Adrenal gland (tissue), 12 donors: ENCODE measurements around the gene G3BP2. TPM values are rescaled to one million over a fixed set of nuclear protein-coding genes. Genes with fewer than 3 reads are reported as not detected.

Experiments
- DNase-seq, 7 donors: peaks; one replicate each; pipeline ENCODE4 v3.0.0-alpha.2; 2019 to 2020
- H3K27ac ChIP-seq, 5 donors: fragments of 200-600 bp; sonication (generic) in 4 of 5; 1 replicate in 3 of 5; 2 replicates in 2 of 5; pipeline versions ENCODE4 v1.5.1 to v1.8.0; 2016 to 2020; ENCODE audit warnings: mild to moderate bottlenecking in 1 of 5
- H3K27me3 ChIP-seq: fragments of 200-600 bp; 2 replicates; pipeline ENCODE4 v1.8.0; 2021
- H3K36me3 ChIP-seq, 2 donors: fragments of 200-600 bp; replicated peaks in 1 of 2; 1 replicate in 1 of 2; 2 replicates in 1 of 2; pipeline versions ENCODE4 v1.5.1 to v1.8.0; 2018 to 2022
- H3K4me1 ChIP-seq, 2 donors: fragments of 200-600 bp; replicated peaks in 1 of 2; 1 replicate in 1 of 2; 2 replicates in 1 of 2; pipeline versions ENCODE4 v1.5.1 to v1.8.0; 2018 to 2021
- H3K4me3 ChIP-seq, 4 donors: fragments of 200-600 bp; sonication (generic) in 3 of 4; one replicate each; pipeline ENCODE4 v1.5.1; 2016 to 2018
- H3K9me3 ChIP-seq, 3 donors: fragments of 200-600 bp; sonication (generic) in 1 of 3; replicated peaks in 1 of 3; 1 replicate in 2 of 3; 2 replicates in 1 of 3; pipeline versions ENCODE4 v1.5.1 to v1.8.0; 2016 to 2021
- POLR2A ChIP-seq, 2 donors: fragments of 450-650 bp; IDR thresholded peaks; one replicate each; pipeline ENCODE4 v1.6.1; 2017; ENCODE audit warnings: antibody characterized with exemption in 2 of 2, mild to moderate bottlenecking in 2 of 2, moderate library complexity in 1 of 2
- WGBS, 4 donors: extraction: QIAGEN DNeasy Blood & Tissue Kit in 2 of 4; methylation state at CpG; one replicate each; pipeline versions ENCODE4 v1.1.5 to v1.1.7; 2013 to 2017; 5-methylcytosine and 5-hydroxymethylcytosine counted together
- intact Hi-C, 2 donors: fragments of 100-400 bp; cut with DNase I; formaldehyde crosslinking; loops; one replicate each; pipeline versions ENCODE4 v1.14.1 to v1.15.0; 2022 to 2023
- polyA plus RNA-seq, 3 donors: library from polyadenylated mRNA; stranded (reverse); fragments of 200-250 nt in 2 of 3; fragments of 350-450 nt in 1 of 3; fragmentation: Illumina TruSeq in 1 of 3; extraction: RNeasy Lipid Tissue Mini Kit (QIAGEN cat#74804) in 1 of 3; gene quantifications; one replicate each; pipeline ENCODE4 v1.2.3, GENCODE V29; 2013 to 2014
- total RNA-seq, 9 donors: library from RNA; depleted of rRNA in 4 of 9; stranded (reverse); fragments of >200 nt in 4 of 9; fragments of 120-200 nt in 1 of 9; fragmentation: NEBNext Ultra II Directional in 1 of 9; extraction: Animal tissue kit (Norgen Biotek cat#: 25700) in 1 of 9; gene quantifications; one replicate each; pipeline versions ENCODE4 v1.1.0 to v1.2.4, GENCODE V29; 2013 to 2023
- TF ChIP-seq, protein P1 (sequence below), 6 experiments: fragments of 450-650 bp in 4 of 6; fragments of 200-600 bp in 2 of 6; sonication (generic) in 1 of 6; IDR thresholded peaks; 1 replicate in 5 of 6; 2 replicates in 1 of 6; pipeline versions ENCODE4 v1.5.1 to v1.8.0; 2016 to 2021; ENCODE audit warnings: antibody characterized with exemption in 6 of 6, mild to moderate bottlenecking in 2 of 6, moderate library complexity in 1 of 6
- donor health status: healthy with polysubstance abuse.
- donor health status: Bipolar disorder and iron deficiency.
- donor health status: DM: yes; HTN: yes; CAD: no.
- donor health status: DM: no; HTN: no; CAD: no.
- donor health status: DM: no; HTN: no; CAD: no.
- donor health status: DM: yes; HTN: yes; CAD: no.

G3BP2 gene
- total and polyA plus RNA-seq, 12 donors, result 10.0 to 215 (median 114) TPM

- intact Hi-C loops, result no loop called here
Observed at GRCh38 chr4:75655562-75655961, 17.6 kb downstream of the G3BP2 start.

GRCh38 chr4:75654905-75655304, 18.3 kb downstream of the G3BP2 start:
- H3K4me1 ChIP-seq, result no peaks in the 10 kb centered on the region
- H3K9me3 ChIP-seq, result no peaks in the 10 kb centered on the region
- TF ChIP-seq, protein P1, sequence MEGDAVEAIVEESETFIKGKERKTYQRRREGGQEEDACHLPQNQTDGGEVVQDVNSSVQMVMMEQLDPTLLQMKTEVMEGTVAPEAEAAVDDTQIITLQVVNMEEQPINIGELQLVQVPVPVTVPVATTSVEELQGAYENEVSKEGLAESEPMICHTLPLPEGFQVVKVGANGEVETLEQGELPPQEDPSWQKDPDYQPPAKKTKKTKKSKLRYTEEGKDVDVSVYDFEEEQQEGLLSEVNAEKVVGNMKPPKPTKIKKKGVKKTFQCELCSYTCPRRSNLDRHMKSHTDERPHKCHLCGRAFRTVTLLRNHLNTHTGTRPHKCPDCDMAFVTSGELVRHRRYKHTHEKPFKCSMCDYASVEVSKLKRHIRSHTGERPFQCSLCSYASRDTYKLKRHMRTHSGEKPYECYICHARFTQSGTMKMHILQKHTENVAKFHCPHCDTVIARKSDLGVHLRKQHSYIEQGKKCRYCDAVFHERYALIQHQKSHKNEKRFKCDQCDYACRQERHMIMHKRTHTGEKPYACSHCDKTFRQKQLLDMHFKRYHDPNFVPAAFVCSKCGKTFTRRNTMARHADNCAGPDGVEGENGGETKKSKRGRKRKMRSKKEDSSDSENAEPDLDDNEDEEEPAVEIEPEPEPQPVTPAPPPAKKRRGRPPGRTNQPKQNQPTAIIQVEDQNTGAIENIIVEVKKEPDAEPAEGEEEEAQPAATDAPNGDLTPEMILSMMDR (IDR thresholded peaks at IDR 0.05), result no peak
- no peak for TF ChIP-seq POLR2A (IDR thresholded peaks at IDR 0.05)
- H3K36me3 ChIP-seq, result peaks cover 0 to 70% of the 10 kb centered on the region in 2 donors
- intact Hi-C loops, result loop anchor here in 1 of 2 donors (5.0 kb wide), 1 partner anchor 192 kb away; no protein-coding TSS in a partner anchor
- DNase-seq, result no peak
- H3K27ac ChIP-seq, result no peak overlapping the region
- no peak overlapping the region for H3K4me3 ChIP-seq
- WGBS, 4 donors, result 75 to 90% (median 87%) methylated on average over 1 of the region's 1 CpG
- H3K27me3 ChIP-seq, result no peaks in the 10 kb centered on the region

More at GRCh38 chr4:75655562-75655961, 17.6 kb downstream of the G3BP2 start:
- TF ChIP-seq, protein P1 (IDR thresholded peaks at IDR 0.05), result no peak
- no peak for TF ChIP-seq POLR2A (IDR thresholded peaks at IDR 0.05)
- WGBS, 4 donors, result 80 to 84% (median 81%) methylated on average over 2 of the region's 2 CpGs
- no peaks in the 10 kb centered on the region for H3K9me3 ChIP-seq
- H3K27ac ChIP-seq, result no peak overlapping the region
- peaks cover 0 to 68% of the 10 kb centered on the region in 2 donors for H3K36me3 ChIP-seq
- no peak overlapping the region for H3K4me3 ChIP-seq
- H3K27me3 ChIP-seq, result no peaks in the 10 kb centered on the region
- no peak for DNase-seq
- H3K4me1 ChIP-seq, result no peaks in the 10 kb centered on the region

DNA sequence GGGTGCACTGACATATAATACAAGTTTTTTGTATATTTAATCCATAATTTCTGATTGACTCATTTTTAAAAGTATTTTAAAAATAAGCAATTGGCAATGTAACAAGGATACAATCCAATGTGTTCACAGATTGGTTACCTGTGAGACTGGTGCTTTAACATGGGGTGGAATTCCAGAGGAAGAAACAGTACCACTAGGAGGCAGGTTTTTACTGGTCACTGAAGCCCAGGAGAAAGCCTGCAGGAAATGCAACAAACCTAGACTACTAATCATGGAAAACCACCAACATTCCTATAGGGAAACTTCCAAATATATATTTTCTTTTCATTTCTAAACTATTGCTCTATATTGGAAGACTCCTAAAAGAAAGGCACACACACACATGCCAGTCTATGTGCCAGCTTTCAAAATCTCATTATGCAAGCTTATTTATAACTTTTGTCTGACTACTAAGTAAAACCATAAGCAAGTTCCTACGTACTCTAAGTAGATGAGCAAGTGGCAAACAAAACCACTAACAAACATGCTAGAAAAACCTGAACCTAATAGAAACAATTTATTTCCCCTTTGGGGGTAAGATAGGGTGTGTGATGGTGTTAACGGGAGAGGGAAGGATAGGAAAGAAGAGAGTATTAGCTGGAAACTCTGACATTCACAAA, 19.2 kb downstream of the G3BP2 start:
- Histone ChIP-seq H3K27ac (no peak overlapping the region), H3K27me3 (no peaks in the 10 kb centered on the region), H3K9me3 (no peaks in the 10 kb centered on the region), H3K36me3 (peaks cover 0 to 71% of the 10 kb centered on the region in 2 donors), H3K4me1 (no peaks in the 10 kb centered on the region), H3K4me3 (no peak overlapping the region)
- intact Hi-C loops, result loop anchor here in 1 of 2 donors (5.0 kb wide), 1 partner anchor 193 kb away; no protein-coding TSS in a partner anchor
- TF ChIP-seq, protein P1 (IDR thresholded peaks at IDR 0.05), result peak; percentile 26 to 46 (median 42)
- TF ChIP-seq POLR2A (IDR thresholded peaks at IDR 0.05), result no peak
- 72 to 87% (median 79%) methylated on average over 2 of the region's 2 CpGs for WGBS, 4 donors
- DNase-seq, result peak in 1 of 7 donors; percentile 9

DNA sequence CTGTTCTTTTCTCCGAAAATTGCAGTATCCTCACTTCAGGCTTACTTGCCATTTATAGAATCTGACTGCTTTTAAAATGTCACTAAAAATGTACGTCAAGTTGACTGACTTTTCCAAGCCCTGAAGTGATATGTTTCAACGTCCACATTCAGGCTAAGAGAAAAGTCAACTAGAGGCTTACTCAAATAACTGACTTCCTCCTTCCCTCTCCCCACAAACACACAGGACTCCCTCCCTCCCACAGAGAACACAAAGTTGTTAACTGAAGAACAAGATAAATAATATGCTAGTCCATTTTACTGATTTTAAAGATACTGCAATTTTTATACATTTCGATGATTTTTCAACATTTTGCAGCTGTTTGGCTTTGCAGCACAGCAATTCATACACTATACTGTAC, 29.1 kb downstream of the G3BP2 start:
- Histone ChIP-seq H3K4me3 (no peak overlapping the region), H3K36me3 (peaks cover 5 to 50% of the 10 kb centered on the region in 2 donors)
- WGBS, 4 donors, result 69 to 79% (median 79%) methylated on average over 4 of the region's 4 CpGs

More for the DNA sequence above, 29.1 kb downstream of the G3BP2 start:
- Histone ChIP-seq H3K4me1 (no peaks in the 10 kb centered on the region), H3K9me3 (no peaks in the 10 kb centered on the region), H3K27me3 (no peaks in the 10 kb centered on the region), H3K27ac (no peak overlapping the region)
- no peak for DNase-seq
- intact Hi-C loops, result no loop called here
- TF ChIP-seq POLR2A (IDR thresholded peaks at IDR 0.05), result no peak
- TF ChIP-seq, protein P1 (IDR thresholded peaks at IDR 0.05), result no peak
